SW480 (cell line): ENCODE measurements around the gene RAD51B.

Source experiments
- DNase-seq: peaks from one replicate; pipeline ENCODE4 v3.0.0-alpha.2; 2016; ENCODE audit warnings: low spot score

The RAD51B gene

GRCh38 chr14:68774771-68775613 is 955.4 kb downstream of the RAD51B start:
- peak; percentile 64 for DNase-seq

- DNase-seq: peak; percentile 40
These were observed 956.1 kb downstream of the RAD51B start for GRCh38 chr14:68775614-68776126.

GRCh38 chr14:68777644-68778043 is 958.1 kb downstream of the RAD51B start:
- no peak for DNase-seq
